Forelimb muscle (tissue), 1 donor: ENCODE results near the gene RPL41. TPM values are rescaled to one million over a fixed set of nuclear protein-coding genes. Genes with fewer than 3 reads are reported as not detected.
"Not testable (repeated sequence)": the region's sequence is repeated elsewhere in the genome, so short reads cannot be mapped to it uniquely, and the experiment has no call there.

Experiments
- DNase-seq: peaks from one replicate; pipeline ENCODE4 v3.0.0-alpha.2; 2013; ENCODE audit warnings: low read depth
- polyA plus RNA-seq: library from polyadenylated mRNA; unstranded; fragments of 120-200 nt; gene quantifications from one replicate; pipeline ENCODE4 v1.2.1, GENCODE V29; 2013; ENCODE audit not compliant: insufficient read length

Gene RPL41
- polyA plus RNA-seq, result 5,976 TPM

GRCh38 chr12:56116267-56117081 is at the start of gene RPL41:
Gene RPL41 (plus strand): TSS chr12:56116633.
- peak; percentile 90 for DNase-seq

GRCh38 chr12:56071648-56072047 is 44.8 kb upstream of the RPL41 start:
- no peak for DNase-seq

GRCh38 chr12:56074396-56074795 is 42.0 kb upstream of the RPL41 start:
- no peak for DNase-seq

GRCh38 chr12:56077966-56078365 is 38.5 kb upstream of the RPL41 start:
- DNase-seq, result not testable (repeated sequence)

GRCh38 chr12:56078427-56078826 is 38.0 kb upstream of the RPL41 start:
- DNase-seq, result no peak

- DNase-seq, result no peak
Measured at GRCh38 chr12:56078931-56079722, 37.3 kb upstream of the RPL41 start.

GRCh38 chr12:56079723-56080555 is 36.5 kb upstream of the RPL41 start, which contains the start of gene ERBB3:
Gene ERBB3 (plus strand): TSS chr12:56080165. CDS start chr12:56080301, 136 bp downstream.
- DNase-seq, result no peak

- no peak for DNase-seq
Measured at GRCh38 chr12:56080556-56081138, 35.8 kb upstream of the RPL41 start.

GRCh38 chr12:56081393-56082347 is 34.8 kb upstream of the RPL41 start:
- no peak for DNase-seq

GRCh38 chr12:56082382-56082781 is 34.1 kb upstream of the RPL41 start:
- DNase-seq, result no peak

- no peak for DNase-seq
Measured at GRCh38 chr12:56082967-56083366, 33.5 kb upstream of the RPL41 start.

- no peak for DNase-seq
Measured at GRCh38 chr12:56084958-56085543, 31.4 kb upstream of the RPL41 start.

GRCh38 chr12:56086096-56086495 is 30.3 kb upstream of the RPL41 start:
- no peak for DNase-seq

- no peak for DNase-seq
Measured at GRCh38 chr12:56086608-56087007, 29.8 kb upstream of the RPL41 start.

GRCh38 chr12:56087220-56087619 is 29.2 kb upstream of the RPL41 start:
- no peak for DNase-seq

- no peak for DNase-seq
Measured at GRCh38 chr12:56097738-56098137, 18.7 kb upstream of the RPL41 start.

- no peak for DNase-seq
Measured at GRCh38 chr12:56098592-56098991, 17.8 kb upstream of the RPL41 start.

- no peak for DNase-seq
Measured at GRCh38 chr12:56099787-56100186, 16.6 kb upstream of the RPL41 start.

GRCh38 chr12:56101045-56101444 is 15.4 kb upstream of the RPL41 start:
- no peak for DNase-seq

GRCh38 chr12:56102683-56103065 is 13.8 kb upstream of the RPL41 start:
- DNase-seq, result no peak
